ENCODE results near the gene GGTA1. TPM values are rescaled to one million over a fixed set of nuclear protein-coding genes. Genes with fewer than 3 reads are reported as not detected.

Gene GGTA1
- total RNA-seq, 1 experiment from 2014 or later, result not detected

DNA sequence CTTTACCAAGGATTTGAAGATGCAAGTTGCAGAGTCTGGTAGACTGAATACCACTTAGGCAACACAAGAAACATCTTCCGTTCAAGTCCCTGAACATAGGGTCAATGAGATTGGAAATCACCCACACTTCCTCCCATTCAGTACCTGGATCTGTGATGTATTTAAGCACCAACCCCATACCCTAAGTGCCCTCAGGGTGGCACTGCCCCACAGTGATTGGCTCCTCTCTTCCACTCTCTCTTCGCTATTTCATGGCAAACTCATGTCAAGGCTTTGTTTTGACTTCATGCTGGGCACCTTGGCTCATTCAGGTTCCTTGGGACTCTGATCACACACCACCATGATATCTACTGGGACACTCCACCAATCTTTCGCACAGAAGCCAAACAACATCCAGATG is 53.7 kb downstream of the GGTA1 start:
- no peaks in the 10 kb centered on the region for H4K20me1 ChIP-seq (ENCODE audit: control insufficient read depth, insufficient read depth, insufficient read length)
- H3K36me3 Mint-ChIP-seq (ENCODE audit: insufficient read depth in 1 of 3, low read depth in 3 of 3), result no peaks in the 10 kb centered on the region
- no peak overlapping the region for H3K4me3 Mint-ChIP-seq
- no peaks in the 10 kb centered on the region; a peak in 1 of 4 replicates for H3K4me1 Mint-ChIP-seq
- no peak overlapping the region for H3T11ph ChIP-seq (ENCODE audit: low read length)
- peaks cover 40% of the 10 kb centered on the region for H3K27me3 Mint-ChIP-seq (ENCODE audit: low read depth)
- no peak overlapping the region for H2AK5ac ChIP-seq (ENCODE audit: insufficient read length, low read length)
- H3K4me2 ChIP-seq (ENCODE audit: insufficient read depth, insufficient read length, low read length), result no peak overlapping the region
- H3K23me2 ChIP-seq (ENCODE audit: insufficient read length, low read depth, low read length, poor library complexity, severe bottlenecking), result no peaks in the 10 kb centered on the region
- H2BK120ac ChIP-seq (ENCODE audit: low read depth, low read length, poor library complexity, severe bottlenecking), result no peak overlapping the region
- no peak overlapping the region for H2BK15ac ChIP-seq (ENCODE audit: low read depth, low read length)
- no peak overlapping the region for H4K5ac ChIP-seq (ENCODE audit: insufficient read length, low read depth, low read length)
- no CpG with 5 or more reads among the region's 3 CpGs for WGBS (ENCODE audit: extremely low coverage, insufficient read length, low lambda C conversion rate)
- no peak overlapping the region for H3K56ac ChIP-seq (ENCODE audit: insufficient read length, low read depth, low read length)
- H3K27me3 ChIP-seq (ENCODE audit: insufficient read depth, low read length), result no peaks in the 10 kb centered on the region; the same call in 1 of the 2 replicates
- H2BK20ac ChIP-seq (ENCODE audit: low read depth, low read length, poor library complexity, severe bottlenecking), result no peak overlapping the region
- no peaks in the 10 kb centered on the region for H3K9me3 Mint-ChIP-seq
- no peak for DNase-seq
- no peak overlapping the region for H3K4ac ChIP-seq (ENCODE audit: low read depth, low read length)
- no peak overlapping the region for H3K18ac ChIP-seq (ENCODE audit: insufficient read length, low read depth, low read length)
- H3K79me1 ChIP-seq (ENCODE audit: insufficient read depth, low read depth, low read length, poor library complexity, severe bottlenecking), result no peaks in the 10 kb centered on the region
- H4K91ac ChIP-seq (ENCODE audit: insufficient read length, low read depth, low read length), result no peak overlapping the region
- H3K14ac ChIP-seq (ENCODE audit: insufficient read depth, low read length), result no peak overlapping the region
- no peaks in the 10 kb centered on the region for H3K9me3 ChIP-seq (ENCODE audit: control insufficient read depth, low read depth, low read length)
- no peak overlapping the region for H3K27ac Mint-ChIP-seq
- no peak overlapping the region for H3K27ac ChIP-seq (ENCODE audit: insufficient read length, low read depth, low read length)
- H3K4me1 ChIP-seq (ENCODE audit: insufficient read depth, low read length), result no peaks in the 10 kb centered on the region
- H3K79me2 ChIP-seq (ENCODE audit: insufficient read depth, low read length), result no peaks in the 10 kb centered on the region
- H2BK5ac ChIP-seq (ENCODE audit: insufficient read length, low read length), result no peak overlapping the region
- H3K9ac ChIP-seq (ENCODE audit: extremely low read depth, insufficient read length, low read length), result no peak overlapping the region
- no peak overlapping the region for H2BK12ac ChIP-seq (ENCODE audit: insufficient read length, low read depth, low read length)
- TF ChIP-seq, protein P1, sequence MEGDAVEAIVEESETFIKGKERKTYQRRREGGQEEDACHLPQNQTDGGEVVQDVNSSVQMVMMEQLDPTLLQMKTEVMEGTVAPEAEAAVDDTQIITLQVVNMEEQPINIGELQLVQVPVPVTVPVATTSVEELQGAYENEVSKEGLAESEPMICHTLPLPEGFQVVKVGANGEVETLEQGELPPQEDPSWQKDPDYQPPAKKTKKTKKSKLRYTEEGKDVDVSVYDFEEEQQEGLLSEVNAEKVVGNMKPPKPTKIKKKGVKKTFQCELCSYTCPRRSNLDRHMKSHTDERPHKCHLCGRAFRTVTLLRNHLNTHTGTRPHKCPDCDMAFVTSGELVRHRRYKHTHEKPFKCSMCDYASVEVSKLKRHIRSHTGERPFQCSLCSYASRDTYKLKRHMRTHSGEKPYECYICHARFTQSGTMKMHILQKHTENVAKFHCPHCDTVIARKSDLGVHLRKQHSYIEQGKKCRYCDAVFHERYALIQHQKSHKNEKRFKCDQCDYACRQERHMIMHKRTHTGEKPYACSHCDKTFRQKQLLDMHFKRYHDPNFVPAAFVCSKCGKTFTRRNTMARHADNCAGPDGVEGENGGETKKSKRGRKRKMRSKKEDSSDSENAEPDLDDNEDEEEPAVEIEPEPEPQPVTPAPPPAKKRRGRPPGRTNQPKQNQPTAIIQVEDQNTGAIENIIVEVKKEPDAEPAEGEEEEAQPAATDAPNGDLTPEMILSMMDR (conservative IDR thresholded peaks at IDR 0.05), result peak; percentile 57
- H3K23ac ChIP-seq (ENCODE audit: insufficient read length, low read depth, low read length), result no peak overlapping the region
- H2AFZ ChIP-seq (ENCODE audit: low read length), result no peak overlapping the region
- H4K8ac ChIP-seq (replicated peaks; ENCODE audit: insufficient read length, low read depth, low read length), result no peak overlapping the region

All from H9 (cell line).